Measurements from ENCODE around the gene CDCP2. TPM values are rescaled to one million over a fixed set of nuclear protein-coding genes. Genes with fewer than 3 reads are reported as not detected.

CDCP2 gene
- total RNA-seq, 1 donor from 2014 or later, result not detected

DNA sequence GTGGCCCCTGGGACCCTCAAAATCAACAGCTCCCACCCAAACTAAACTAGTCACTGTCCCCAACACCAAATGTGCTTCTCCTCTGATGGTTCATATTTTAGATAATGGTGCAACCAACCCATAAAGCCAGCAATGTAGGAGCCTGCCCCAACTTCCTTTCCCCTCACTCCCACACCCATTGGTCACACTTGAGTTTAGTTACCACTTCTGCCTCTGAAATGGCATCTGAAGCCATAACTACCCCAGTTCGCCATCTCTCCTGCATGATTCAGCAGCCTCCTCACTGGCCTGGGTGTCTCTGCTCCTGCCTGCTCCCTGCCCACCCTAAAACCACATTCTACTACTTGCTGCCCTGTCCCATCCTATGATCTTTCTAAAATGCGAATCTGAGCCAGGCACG is 3.4 kb upstream of the CDCP2 start:
- no peak overlapping the region for H3K4me3 Mint-ChIP-seq
- H3K4me1 Mint-ChIP-seq, result peaks cover 11% of the 10 kb centered on the region
- H3K27me3 Mint-ChIP-seq (ENCODE audit: low read depth), result no peaks in the 10 kb centered on the region
- no peaks in the 10 kb centered on the region for H3K36me3 Mint-ChIP-seq (ENCODE audit: low read depth)
- DNase-seq (ENCODE audit: low read depth, low spot score), result no peak
- H3K27ac Mint-ChIP-seq (ENCODE audit: unreplicated experiment), result peak overlapping the region; percentile 54
- TF ChIP-seq, protein P1, sequence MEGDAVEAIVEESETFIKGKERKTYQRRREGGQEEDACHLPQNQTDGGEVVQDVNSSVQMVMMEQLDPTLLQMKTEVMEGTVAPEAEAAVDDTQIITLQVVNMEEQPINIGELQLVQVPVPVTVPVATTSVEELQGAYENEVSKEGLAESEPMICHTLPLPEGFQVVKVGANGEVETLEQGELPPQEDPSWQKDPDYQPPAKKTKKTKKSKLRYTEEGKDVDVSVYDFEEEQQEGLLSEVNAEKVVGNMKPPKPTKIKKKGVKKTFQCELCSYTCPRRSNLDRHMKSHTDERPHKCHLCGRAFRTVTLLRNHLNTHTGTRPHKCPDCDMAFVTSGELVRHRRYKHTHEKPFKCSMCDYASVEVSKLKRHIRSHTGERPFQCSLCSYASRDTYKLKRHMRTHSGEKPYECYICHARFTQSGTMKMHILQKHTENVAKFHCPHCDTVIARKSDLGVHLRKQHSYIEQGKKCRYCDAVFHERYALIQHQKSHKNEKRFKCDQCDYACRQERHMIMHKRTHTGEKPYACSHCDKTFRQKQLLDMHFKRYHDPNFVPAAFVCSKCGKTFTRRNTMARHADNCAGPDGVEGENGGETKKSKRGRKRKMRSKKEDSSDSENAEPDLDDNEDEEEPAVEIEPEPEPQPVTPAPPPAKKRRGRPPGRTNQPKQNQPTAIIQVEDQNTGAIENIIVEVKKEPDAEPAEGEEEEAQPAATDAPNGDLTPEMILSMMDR (conservative IDR thresholded peaks at IDR 0.05), result no peak
- no peaks in the 10 kb centered on the region for H3K9me3 Mint-ChIP-seq

DNA sequence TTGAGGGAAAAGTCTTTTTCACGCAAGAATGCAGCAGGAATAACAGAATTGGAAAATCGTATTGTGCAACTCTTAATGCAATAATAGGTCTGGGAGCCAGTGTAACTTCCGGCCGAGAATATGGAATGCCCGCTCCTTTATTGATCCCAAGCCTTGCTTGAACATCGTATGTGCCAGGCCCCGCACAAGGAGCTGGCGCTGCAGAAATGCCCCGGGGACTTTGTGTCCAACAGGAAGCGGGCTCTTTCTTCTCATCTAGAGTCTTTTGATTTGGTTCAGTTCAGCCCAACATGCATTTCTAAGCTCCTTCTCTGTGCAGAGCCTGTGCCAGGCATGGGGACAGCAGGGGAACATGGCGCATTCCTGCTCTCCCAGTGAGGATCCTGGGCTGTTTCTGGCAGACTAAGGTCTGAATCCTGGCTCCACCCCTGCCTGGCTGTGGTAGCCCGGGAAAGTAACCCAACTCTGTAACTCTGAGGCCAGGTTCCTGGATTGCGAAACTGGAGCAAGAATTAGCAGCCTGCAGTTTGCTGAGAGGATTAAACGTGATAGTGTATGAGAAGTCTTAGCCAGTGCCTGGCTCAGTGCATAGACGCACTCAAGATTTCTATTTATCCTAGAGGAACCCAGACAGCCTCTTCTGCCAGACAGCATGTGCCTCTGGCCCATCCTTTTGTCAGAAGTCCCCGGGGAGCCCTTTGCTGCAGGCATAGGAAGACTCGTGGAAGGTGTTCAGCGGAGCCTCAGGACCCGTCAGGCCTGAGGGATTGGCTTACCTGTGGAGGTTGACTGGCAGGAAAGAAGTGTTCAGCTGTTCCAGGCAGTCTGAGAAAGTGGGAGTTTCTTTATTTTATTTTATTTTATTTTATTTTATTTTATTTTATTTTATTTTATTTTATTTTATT is 987 bp upstream of the CDCP2 start:
- Mint-ChIP-seq H3K36me3 (ENCODE audit: low read depth) (no peaks in the 10 kb centered on the region), H3K4me3 (no peak overlapping the region), H3K4me1 (peaks cover 16% of the 10 kb centered on the region), H3K27ac (ENCODE audit: unreplicated experiment) (peak overlapping the region; percentile 72), H3K9me3 (no peaks in the 10 kb centered on the region), H3K27me3 (ENCODE audit: low read depth) (no peaks in the 10 kb centered on the region)
- no peak for DNase-seq (ENCODE audit: low read depth, low spot score)
- TF ChIP-seq, protein P1 (conservative IDR thresholded peaks at IDR 0.05), result no peak

DNA sequence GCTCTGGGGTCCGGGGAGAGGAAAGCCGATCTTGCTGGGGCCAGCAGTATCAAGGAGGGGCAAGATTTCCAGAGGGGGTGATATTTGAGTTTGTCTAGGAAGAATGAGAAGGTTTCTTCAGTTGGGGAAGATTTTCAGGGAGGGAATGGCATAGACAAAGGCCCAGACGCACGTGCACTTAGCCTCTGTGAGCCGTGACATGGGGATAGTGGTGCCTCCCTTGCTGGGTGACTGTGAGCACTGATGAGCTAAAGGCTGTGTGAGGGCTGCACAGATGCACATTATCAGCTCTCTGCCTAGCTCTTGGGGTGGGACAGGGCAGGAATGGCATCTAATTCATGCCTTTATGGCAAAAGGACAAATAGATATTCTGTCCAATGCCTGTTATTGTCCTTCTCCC is 1.8 kb downstream of the CDCP2 start:
- Mint-ChIP-seq H3K4me1 (peaks cover 16% of the 10 kb centered on the region), H3K27ac (ENCODE audit: unreplicated experiment) (peak overlapping the region; percentile 95), H3K27me3 (ENCODE audit: low read depth) (no peaks in the 10 kb centered on the region), H3K4me3 (no peak overlapping the region), H3K9me3 (no peaks in the 10 kb centered on the region), H3K36me3 (ENCODE audit: low read depth) (no peaks in the 10 kb centered on the region)
- no peak for DNase-seq (ENCODE audit: low read depth, low spot score)
- TF ChIP-seq, protein P1 (conservative IDR thresholded peaks at IDR 0.05), result no peak

DNA sequence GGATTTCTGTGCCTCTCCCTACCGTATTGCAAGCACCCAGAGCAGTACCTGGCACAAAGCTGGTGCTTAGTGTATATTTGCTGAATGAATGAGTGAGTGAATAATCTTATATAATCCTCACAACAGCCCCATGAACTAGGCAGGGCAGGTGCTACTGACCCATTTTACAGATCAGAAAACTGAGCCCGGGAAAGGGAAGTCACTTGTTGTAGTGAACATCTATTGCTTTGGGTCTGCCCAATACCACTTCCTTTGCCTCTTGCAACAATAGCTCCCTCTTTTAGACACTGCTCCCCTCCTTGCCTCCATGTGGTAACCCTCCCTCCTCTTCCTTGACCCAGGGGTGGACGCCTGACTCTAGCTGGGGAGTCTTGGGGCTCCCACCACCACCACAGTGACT is 3.1 kb downstream of the CDCP2 start:
- DNase-seq (ENCODE audit: low read depth, low spot score), result no peak
- TF ChIP-seq, protein P1 (conservative IDR thresholded peaks at IDR 0.05), result no peak
- Mint-ChIP-seq H3K4me1 (peaks cover 16% of the 10 kb centered on the region), H3K36me3 (ENCODE audit: low read depth) (no peaks in the 10 kb centered on the region), H3K27me3 (ENCODE audit: low read depth) (no peaks in the 10 kb centered on the region), H3K4me3 (no peak overlapping the region), H3K27ac (ENCODE audit: unreplicated experiment) (no peak overlapping the region), H3K9me3 (no peaks in the 10 kb centered on the region)

DNA sequence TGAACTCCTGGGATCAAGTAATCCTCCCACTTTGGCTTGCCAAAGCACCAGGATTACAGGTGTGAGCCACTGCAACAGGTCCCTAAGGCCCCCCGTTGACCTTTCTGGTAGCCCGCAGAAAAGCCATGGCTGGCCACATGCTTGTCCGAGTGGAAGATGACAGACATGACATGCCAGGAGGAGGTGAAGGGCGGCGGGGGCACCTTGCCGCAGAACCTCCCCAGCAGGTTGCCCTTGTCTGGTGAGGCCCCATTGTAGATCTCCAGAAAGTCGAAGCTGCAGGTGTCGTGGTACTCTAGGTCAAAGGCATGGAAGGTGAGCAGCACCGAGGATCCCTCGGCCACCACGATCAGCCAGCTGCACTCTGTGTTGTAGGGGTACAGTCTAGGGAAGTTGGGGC is 8.4 kb downstream of the CDCP2 start:
- Mint-ChIP-seq H3K27me3 (ENCODE audit: low read depth) (no peaks in the 10 kb centered on the region), H3K36me3 (ENCODE audit: low read depth) (no peaks in the 10 kb centered on the region), H3K27ac (ENCODE audit: unreplicated experiment) (no peak overlapping the region), H3K4me3 (no peak overlapping the region), H3K9me3 (no peaks in the 10 kb centered on the region), H3K4me1 (no peaks in the 10 kb centered on the region)
- no peak for DNase-seq (ENCODE audit: low read depth, low spot score)
- TF ChIP-seq, protein P1 (conservative IDR thresholded peaks at IDR 0.05), result no peak

Measured in neural crest cell (in vitro differentiated cells).